Large intestine (tissue), 3 donors: ENCODE results near the gene SPATA9. TPM values are rescaled to one million over a fixed set of nuclear protein-coding genes. Genes with fewer than 3 reads are reported as not detected.

Source experiments
- DNase-seq, 2 donors: peaks; one replicate each; pipeline versions ENCODE4 v3.0.0 to v3.0.0-alpha.2; 2013
- H3K27ac ChIP-seq: one replicate; pipeline ENCODE4 v1.5.1; 2013; ENCODE audit warnings: low read length
- H3K27me3 ChIP-seq: 2 replicates; pipeline ENCODE4 v1.6.1; 2013; ENCODE audit warnings: low read length; ENCODE audit not compliant: control insufficient read depth, insufficient read depth
- H3K36me3 ChIP-seq: 2 replicates; pipeline ENCODE4 v1.6.1; 2013; ENCODE audit warnings: low read length; ENCODE audit not compliant: control insufficient read depth, insufficient read depth
- H3K4me1 ChIP-seq: one replicate; pipeline ENCODE4 v1.6.1; 2013; ENCODE audit warnings: low read length; ENCODE audit not compliant: control insufficient read depth, insufficient read depth
- H3K4me3 ChIP-seq: one replicate; pipeline ENCODE4 v1.5.1; 2013; ENCODE audit warnings: low read length
- H3K9me3 ChIP-seq: one replicate; pipeline ENCODE4 v1.6.1; 2013; ENCODE audit warnings: mild to moderate bottlenecking, low read depth, low read length, moderate library complexity; ENCODE audit not compliant: control insufficient read depth
- WGBS: methylation state at CpG from one replicate; pipeline ENCODE4 v1.1.5; 2013; ENCODE audit warnings: low lambda C conversion rate; ENCODE audit not compliant: insufficient coverage; 5-methylcytosine and 5-hydroxymethylcytosine counted together
- polyA plus RNA-seq: library from polyadenylated mRNA; unstranded; fragments of 120-200 nt; gene quantifications from one replicate; pipeline ENCODE4 v1.2.1, GENCODE V29; 2013

SPATA9 gene
- polyA plus RNA-seq, 1 donor: 1.1 TPM

DNA sequence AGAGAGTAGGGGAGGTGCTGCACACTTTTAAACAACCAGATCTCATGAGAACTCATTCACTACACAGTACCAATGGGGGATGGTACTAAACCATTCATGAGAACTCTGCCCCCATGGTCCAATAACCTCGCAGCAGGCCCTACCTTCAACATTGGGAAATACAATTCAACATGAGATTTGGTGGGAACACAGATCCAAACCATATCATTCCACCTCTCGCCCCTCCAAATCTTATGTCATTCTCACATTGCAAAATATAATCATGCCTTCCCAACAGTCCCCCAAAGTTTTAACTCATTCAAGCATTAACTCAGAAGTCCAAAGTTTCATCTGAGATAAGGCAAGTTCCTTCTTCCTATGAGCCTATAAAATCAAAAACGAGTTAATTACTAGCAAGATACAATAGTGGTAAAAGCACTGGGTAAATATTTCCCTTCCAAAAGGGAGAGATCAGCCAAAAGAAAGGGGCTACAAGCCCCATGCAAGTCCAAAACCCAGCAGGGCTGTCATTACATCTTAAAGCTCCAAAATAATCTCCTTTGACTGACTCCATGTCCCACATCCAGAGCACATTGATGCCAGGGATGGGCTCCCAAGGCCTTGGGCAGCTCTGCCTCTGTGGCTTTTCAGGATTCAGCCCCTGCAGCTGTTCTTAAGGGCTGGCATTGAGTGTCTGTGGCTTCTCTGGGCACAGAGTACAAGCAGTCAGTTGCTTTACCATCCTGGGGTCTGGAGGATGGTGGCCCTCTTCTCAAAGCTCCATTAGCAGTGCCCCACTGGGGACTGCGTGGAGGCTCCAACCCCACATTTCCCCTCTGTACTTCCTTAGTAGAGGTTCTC is 54.6 kb downstream of the SPATA9 start:
- DNase-seq: peak; percentile 34 to 72
- WGBS: 17% methylated on average over 1 of the region's 4 CpGs
- H3K27ac ChIP-seq: peak overlapping the region; percentile 74

DNA sequence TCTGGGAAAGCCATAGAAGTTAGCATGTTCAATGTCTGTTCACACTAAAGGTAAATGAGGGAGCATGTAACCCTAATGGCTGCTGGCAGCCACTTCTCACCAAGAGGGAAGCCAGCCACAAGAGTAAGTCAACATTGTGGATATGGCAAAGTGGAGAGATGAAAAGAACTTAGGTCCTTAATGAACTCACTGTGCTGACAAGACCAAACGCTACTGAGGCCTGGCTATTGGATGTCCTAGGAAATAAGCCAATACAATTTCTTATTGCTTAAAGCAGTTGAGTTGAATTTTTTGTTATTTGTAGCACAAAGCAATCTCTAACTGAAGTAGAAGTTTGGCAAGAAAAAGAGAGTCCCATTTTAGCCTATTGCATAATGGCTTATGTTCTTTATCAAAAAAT is 56.1 kb downstream of the SPATA9 start:
- 67% methylated on average over 1 of the region's 1 CpG for WGBS
- H3K4me1 ChIP-seq: peaks cover 37% of the 10 kb centered on the region
- H3K9me3 ChIP-seq: no peaks in the 10 kb centered on the region
- no peaks in the 10 kb centered on the region for H3K36me3 ChIP-seq
- no peak for DNase-seq
- H3K4me3 ChIP-seq: no peak overlapping the region
- H3K27ac ChIP-seq: no peak overlapping the region
- no peaks in the 10 kb centered on the region for H3K27me3 ChIP-seq

More for the DNA sequence above, 54.6 kb downstream of the SPATA9 start:
- Histone ChIP-seq H3K36me3 (no peaks in the 10 kb centered on the region), H3K27me3 (no peaks in the 10 kb centered on the region), H3K4me1 (peaks cover 31% of the 10 kb centered on the region), H3K4me3 (no peak overlapping the region), H3K9me3 (no peaks in the 10 kb centered on the region)

DNA sequence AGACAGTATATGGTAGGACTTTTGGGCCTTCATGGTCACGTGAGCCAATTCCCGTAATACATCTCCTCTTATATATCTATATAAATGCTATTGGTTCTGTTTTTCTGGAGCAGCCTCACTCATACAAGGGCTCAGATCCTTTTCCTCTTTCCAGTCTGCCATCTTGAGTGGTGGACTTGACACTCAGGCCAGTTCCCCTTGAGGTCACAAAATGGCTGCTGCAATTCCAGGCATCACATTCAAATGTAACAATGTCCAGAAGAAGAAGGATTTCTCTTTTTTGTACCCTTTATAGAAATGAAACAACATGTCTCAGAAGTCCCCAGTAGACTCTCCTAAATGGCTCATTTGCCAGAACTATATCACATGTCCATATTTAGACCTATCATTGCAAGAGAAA is 58.4 kb downstream of the SPATA9 start:
- no CpG with 5 or more reads among the region's 2 CpGs for WGBS
- H3K27me3 ChIP-seq: peaks cover 10% of the 10 kb centered on the region
- no peak overlapping the region for H3K4me3 ChIP-seq
- DNase-seq: no peak
- peaks cover 4% of the 10 kb centered on the region for H3K9me3 ChIP-seq
- no peak overlapping the region for H3K27ac ChIP-seq
- H3K4me1 ChIP-seq: peaks cover 31% of the 10 kb centered on the region
- no peaks in the 10 kb centered on the region for H3K36me3 ChIP-seq

DNA sequence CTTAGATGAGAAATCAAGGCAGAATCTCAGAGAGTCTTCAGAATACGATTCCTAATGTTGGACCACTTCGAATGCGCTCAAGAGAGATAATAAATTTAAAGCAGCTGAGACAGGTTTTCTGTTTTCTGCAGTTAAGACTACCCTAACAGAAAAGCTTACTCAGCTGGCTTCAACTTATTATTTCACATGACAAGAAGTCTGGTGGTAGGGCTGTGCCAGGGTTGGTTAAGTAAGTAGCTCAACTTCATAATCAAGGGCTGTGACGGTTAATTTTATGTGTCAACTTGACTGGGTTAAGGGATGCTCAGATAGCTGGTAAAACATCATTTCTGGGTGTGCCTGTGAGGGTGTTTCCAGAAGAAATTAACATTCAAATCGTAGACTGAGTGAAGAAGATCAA is 59.1 kb downstream of the SPATA9 start:
- peaks cover 4% of the 10 kb centered on the region for H3K9me3 ChIP-seq
- no peak overlapping the region for H3K4me3 ChIP-seq
- H3K27me3 ChIP-seq: peaks cover 15% of the 10 kb centered on the region
- no peak overlapping the region for H3K27ac ChIP-seq
- no peaks in the 10 kb centered on the region for H3K36me3 ChIP-seq
- H3K4me1 ChIP-seq: peaks cover 25% of the 10 kb centered on the region
- WGBS: 100% methylated on average over 4 of the region's 5 CpGs
- no peak for DNase-seq

DNA sequence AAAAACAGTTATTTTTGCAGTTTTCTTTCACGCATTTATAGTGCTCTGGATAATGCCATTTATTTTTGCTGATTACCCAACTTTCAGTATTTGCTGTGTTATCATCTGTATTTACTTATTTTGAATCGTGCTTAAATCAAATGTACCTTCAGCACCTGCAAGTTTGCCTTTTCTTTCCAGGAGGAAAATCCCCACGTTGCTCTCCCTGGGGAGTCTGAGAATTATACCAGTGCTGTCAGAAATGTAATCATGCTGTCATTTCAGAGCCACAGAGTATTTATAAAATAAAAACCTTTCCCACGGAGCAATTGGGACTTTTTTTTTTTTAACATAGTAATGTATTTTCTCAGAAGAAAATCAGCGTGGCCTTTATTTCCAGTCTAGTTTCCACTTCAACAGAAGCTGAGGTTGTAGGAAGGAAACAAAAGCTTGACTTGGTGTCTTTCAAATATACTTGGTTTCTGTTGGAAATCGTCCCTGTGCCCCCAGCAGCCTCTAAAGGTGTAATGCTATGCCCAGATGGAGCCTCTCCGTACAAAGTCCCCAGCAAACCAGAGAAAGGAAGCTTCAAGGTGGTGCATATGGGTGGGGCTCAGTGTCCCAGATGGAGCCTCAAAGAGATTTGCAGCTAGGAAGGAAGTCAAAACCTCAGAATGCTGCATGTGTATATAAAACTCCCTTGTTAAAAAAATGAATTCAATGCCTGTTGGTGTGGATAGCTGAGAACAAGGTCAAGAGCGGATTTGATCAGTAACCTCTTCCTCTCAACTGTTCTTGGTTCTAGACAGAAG is 60.8 kb downstream of the SPATA9 start:
- peak overlapping the region; percentile 46 for H3K27ac ChIP-seq
- WGBS: 69% methylated on average over 3 of the region's 8 CpGs

DNA sequence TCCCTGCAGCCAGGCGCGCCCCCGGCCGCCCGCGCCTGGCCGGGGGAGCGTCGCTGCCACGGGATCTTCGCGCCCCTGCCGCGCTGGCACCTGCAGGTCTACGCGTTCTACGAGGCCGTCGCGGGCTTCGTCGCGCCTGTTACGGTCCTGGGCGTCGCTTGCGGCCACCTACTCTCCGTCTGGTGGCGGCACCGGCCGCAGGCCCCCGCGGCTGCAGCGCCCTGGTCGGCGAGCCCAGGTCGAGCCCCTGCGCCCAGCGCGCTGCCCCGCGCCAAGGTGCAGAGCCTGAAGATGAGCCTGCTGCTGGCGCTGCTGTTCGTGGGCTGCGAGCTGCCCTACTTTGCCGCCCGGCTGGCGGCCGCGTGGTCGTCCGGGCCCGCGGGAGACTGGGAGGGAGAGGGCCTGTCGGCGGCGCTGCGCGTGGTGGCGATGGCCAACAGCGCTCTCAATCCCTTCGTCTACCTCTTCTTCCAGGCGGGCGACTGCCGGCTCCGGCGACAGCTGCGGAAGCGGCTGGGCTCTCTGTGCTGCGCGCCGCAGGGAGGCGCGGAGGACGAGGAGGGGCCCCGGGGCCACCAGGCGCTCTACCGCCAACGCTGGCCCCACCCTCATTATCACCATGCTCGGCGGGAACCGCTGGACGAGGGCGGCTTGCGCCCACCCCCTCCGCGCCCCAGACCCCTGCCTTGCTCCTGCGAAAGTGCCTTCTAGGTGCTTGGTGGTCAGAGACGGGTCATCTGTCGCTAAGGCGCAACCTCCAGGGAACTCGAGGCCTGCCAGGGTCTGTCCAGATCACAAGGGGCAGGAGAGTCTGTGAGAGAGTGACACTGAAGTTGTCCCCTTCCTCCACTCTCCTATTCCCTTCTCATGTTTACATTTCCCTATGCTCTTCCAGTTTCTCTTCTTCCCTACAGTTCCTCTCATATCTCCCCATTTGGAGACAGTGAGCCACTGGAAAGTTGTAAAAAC is 61.6 kb downstream of the SPATA9 start:
- peak overlapping the region; percentile 46 for H3K27ac ChIP-seq
- peak; percentile 20 to 79 for DNase-seq
- H3K9me3 ChIP-seq: peaks cover 4% of the 10 kb centered on the region
- WGBS: no CpG with 5 or more reads among the region's 92 CpGs
- peak overlapping the region; percentile 17 for H3K4me3 ChIP-seq
- H3K36me3 ChIP-seq: no peaks in the 10 kb centered on the region
- H3K4me1 ChIP-seq: peaks cover 13% of the 10 kb centered on the region
- peaks cover 17% of the 10 kb centered on the region for H3K27me3 ChIP-seq

More for the DNA sequence above, 60.8 kb downstream of the SPATA9 start:
- Histone ChIP-seq H3K9me3 (peaks cover 4% of the 10 kb centered on the region), H3K36me3 (no peaks in the 10 kb centered on the region), H3K27me3 (peaks cover 17% of the 10 kb centered on the region), H3K4me1 (peaks cover 13% of the 10 kb centered on the region), H3K4me3 (no peak overlapping the region)
- DNase-seq: peak in 1 of 2 donors; percentile 55

DNA sequence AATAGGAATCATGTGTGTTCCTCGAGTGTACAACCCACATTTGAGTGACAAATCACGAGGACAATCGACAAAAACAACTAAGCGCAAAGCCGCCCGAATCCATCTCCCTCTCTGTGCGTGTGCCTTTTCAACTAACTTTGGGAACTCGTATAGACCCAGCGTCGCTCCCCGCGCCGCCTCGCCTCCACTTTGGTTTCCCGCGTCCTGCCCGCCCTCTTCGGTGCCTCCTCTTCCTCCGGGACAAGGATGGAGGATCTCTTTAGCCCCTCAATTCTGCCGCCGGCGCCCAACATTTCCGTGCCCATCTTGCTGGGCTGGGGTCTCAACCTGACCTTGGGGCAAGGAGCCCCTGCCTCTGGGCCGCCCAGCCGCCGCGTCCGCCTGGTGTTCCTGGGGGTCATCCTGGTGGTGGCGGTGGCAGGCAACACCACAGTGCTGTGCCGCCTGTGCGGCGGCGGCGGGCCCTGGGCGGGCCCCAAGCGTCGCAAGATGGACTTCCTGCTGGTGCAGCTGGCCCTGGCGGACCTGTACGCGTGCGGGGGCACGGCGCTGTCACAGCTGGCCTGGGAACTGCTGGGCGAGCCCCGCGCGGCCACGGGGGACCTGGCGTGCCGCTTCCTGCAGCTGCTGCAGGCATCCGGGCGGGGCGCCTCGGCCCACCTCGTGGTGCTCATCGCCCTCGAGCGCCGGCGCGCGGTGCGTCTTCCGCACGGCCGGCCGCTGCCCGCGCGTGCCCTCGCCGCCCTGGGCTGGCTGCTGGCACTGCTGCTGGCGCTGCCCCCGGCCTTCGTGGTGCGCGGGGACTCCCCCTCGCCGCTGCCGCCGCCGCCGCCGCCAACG is 62.5 kb downstream of the SPATA9 start, which contains the start of gene GPR150:
Gene GPR150 (plus strand): TSS at position 58 of the 840 bp plus-strand sequence. CDS start 189 bp downstream, at position 247.
- H3K27ac ChIP-seq: peak within 1 kb of the TSS; percentile 46
- H3K27me3 ChIP-seq: peaks cover 17% of the 10 kb centered on the region
- peaks cover 13% of the 10 kb centered on the region for H3K4me1 ChIP-seq
- peak within 1 kb of the TSS; percentile 52 for H3K4me3 ChIP-seq
- no CpG with 5 or more reads among the region's 85 CpGs for WGBS
- peaks cover 4% of the 10 kb centered on the region for H3K9me3 ChIP-seq
- DNase-seq: peak; percentile 60 to 84
- H3K36me3 ChIP-seq: no peaks in the 10 kb centered on the region

DNA sequence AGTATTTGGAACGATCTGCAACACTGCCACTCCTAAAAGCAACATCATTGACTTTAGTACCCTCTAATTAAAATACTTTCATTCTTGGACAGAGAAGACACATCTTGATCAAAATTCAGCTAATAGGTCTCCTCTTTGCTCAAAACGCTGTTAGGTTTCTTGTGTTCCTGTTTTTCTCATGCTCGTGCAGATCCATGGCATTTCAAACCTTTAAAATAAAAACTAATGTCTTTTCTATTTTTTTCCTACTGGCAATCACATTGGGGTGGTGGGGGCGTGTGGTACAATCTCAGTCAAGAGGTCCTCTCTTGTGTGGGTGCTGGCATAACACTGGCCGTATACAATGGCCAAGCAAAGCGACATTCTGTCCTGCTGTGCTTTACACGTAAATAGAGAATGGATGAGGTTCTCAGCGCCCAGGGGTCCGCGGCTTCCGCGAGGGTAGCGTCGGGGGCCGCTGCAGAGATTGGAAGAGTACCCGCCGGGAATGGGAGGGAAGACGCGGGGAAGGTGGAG is 63.2 kb downstream of the SPATA9 start:
- H3K4me1 ChIP-seq: peaks cover 13% of the 10 kb centered on the region
- H3K4me3 ChIP-seq: peak overlapping the region; percentile 52
- H3K36me3 ChIP-seq: no peaks in the 10 kb centered on the region
- DNase-seq: no peak
- peaks cover 4% of the 10 kb centered on the region for H3K9me3 ChIP-seq
- WGBS: 80% methylated on average over 4 of the region's 19 CpGs
- H3K27me3 ChIP-seq: peaks cover 17% of the 10 kb centered on the region
- H3K27ac ChIP-seq: no peak overlapping the region

DNA sequence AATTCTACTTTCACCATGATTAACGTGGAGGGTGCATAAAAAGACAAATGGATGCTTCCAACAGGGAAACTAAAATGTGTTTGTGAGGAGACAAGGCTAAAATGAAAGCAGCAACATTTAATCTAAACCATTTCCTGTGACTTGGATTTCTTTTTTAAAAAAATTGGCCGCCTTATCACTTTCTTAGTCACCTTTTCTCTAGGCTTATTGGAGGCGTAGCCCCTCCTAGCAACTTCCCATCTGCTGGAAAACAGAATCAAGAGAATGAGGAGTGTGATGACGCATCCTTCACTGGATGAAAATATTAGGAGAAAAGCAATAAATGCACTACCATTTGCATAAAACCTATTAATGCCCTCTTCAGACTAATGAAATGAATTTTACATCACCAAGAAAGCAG is 63.7 kb downstream of the SPATA9 start:
- DNase-seq: no peak
- Histone ChIP-seq H3K4me3 (no peak overlapping the region), H3K27me3 (peaks cover 17% of the 10 kb centered on the region), H3K4me1 (peaks cover 13% of the 10 kb centered on the region), H3K36me3 (no peaks in the 10 kb centered on the region), H3K9me3 (peaks cover 4% of the 10 kb centered on the region), H3K27ac (no peak overlapping the region)
- WGBS: 67% methylated on average over 1 of the region's 4 CpGs
